Uterus (tissue), 4 donors: ENCODE results near the gene SLC66A1. TPM values are rescaled to one million over a fixed set of nuclear protein-coding genes. Genes with fewer than 3 reads are reported as not detected.

Source experiments
- DNase-seq, 2 donors: peaks; one replicate each; pipeline ENCODE4 v3.0.0-alpha.2; 2019 to 2020
- H3K27ac ChIP-seq, 2 donors: fragments of 200-600 bp; sonication (generic); 1 replicate in 1 of 2; 2 replicates in 1 of 2; pipeline ENCODE4 v1.5.1; 2016 to 2018
- H3K27me3 ChIP-seq, 2 donors: fragments of 200-600 bp; sonication (generic); one replicate each; pipeline ENCODE4 v1.5.1; 2018 to 2019; ENCODE audit warnings: control low read depth in 1 of 2
- H3K36me3 ChIP-seq, 2 donors: fragments of 200-600 bp; sonication (generic); one replicate each; pipeline ENCODE4 v1.5.1; 2019; ENCODE audit warnings: control low read depth in 1 of 2
- H3K4me1 ChIP-seq, 2 donors: fragments of 200-600 bp; sonication (generic); one replicate each; pipeline ENCODE4 v1.5.1; 2018 to 2019; ENCODE audit warnings: control low read depth in 1 of 2
- H3K4me3 ChIP-seq, 2 donors: fragments of 200-600 bp; sonication (generic); 1 replicate in 1 of 2; 2 replicates in 1 of 2; pipeline ENCODE4 v1.5.1; 2018 to 2019; ENCODE audit warnings: mild to moderate bottlenecking in 1 of 2
- H3K9me3 ChIP-seq, 2 donors: fragments of 200-600 bp; sonication (generic); one replicate each; pipeline ENCODE4 v1.5.1; 2019; ENCODE audit warnings: control low read depth in 1 of 2
- POLR2A ChIP-seq, 2 donors: fragments of 450-650 bp; IDR thresholded peaks; one replicate each; pipeline ENCODE4 v1.6.1; 2016; ENCODE audit warnings: antibody characterized with exemption in 2 of 2, mild to moderate bottlenecking in 1 of 2, moderate library complexity in 1 of 2
- intact Hi-C: fragments of 100-400 bp; cut with DNase I; formaldehyde crosslinking; loops from one replicate; pipeline ENCODE4 v1.15.1; 2023; ENCODE audit warnings: low total_unique reads
- total RNA-seq, 4 donors: library from RNA; depleted of rRNA in 3 of 4; stranded (reverse); fragments of >200 nt in 3 of 4; gene quantifications; one replicate each; pipeline versions ENCODE4 v1.1.0 to v1.2.4, GENCODE V29; 2014 to 2023
- TF ChIP-seq, protein P1 (sequence below), 4 experiments: fragments of 200-600 bp in 2 of 4; fragments of 450-650 bp in 2 of 4; sonication (generic) in 2 of 4; IDR thresholded peaks; one replicate each; pipeline ENCODE4 v1.5.1; 2016 to 2019; ENCODE audit warnings: antibody characterized with exemption in 4 of 4, mild to moderate bottlenecking in 2 of 4, moderate library complexity in 1 of 4
- donor health status: DM: yes; HTN: yes; CAD: no.

The SLC66A1 gene
- total RNA-seq, 4 donors from 2014 or later = 0.88 to 18.1 (median 8.2) TPM

DNA sequence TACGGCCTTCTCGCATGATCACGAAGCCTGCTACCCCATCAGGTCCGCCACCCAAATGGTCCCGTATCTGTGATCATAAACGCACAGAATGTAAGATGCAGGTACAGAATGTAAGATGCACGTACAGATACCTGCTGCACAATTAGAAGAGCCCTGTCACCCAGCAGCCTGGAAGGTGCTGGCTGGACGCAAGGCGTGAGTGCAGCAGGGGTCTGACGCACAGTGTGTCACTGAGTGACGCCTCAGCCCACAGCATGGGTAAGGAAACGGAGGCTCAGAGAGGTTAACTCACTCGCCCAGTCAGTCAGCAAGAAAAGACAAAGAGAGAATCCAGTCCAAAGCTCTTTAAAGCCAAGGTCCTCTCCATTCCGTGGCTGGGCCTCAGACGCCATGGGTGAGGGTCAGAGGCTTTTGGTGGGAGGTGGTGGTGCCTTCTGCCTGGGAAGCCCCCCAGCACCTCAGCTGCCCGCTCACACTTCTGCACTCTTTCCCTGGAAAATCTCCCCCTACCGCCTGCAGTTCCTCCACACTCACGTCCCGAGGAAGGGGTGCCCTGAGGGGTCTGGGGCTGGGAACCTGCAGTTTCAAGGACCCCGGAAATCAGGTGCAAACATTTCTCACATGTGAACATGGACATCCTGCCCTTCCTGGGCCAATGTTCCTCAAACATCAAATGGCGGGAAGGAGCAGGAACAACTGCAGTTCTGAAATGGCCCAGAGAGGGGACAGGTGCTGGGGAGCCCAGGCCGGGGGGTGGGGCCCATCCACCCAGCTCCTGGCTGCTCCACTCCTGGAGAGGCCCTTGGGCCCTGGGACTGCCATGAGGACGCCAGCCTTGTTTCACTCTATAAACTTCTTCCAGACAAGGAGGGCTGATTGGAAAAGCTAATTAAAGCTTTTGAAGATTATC is 59.4 kb downstream of the SLC66A1 start:
- intact Hi-C loops = no loop called here
- DNase-seq = no peak
- Histone ChIP-seq H3K27ac (peak overlapping the region; percentile 81 to 84), H3K36me3 (no peaks in the 10 kb centered on the region), H3K4me1 (peaks cover 8 to 13% of the 10 kb centered on the region in 2 donors), H3K4me3 (no peak overlapping the region), H3K9me3 (no peaks in the 10 kb centered on the region), H3K27me3 (no peaks in the 10 kb centered on the region)
- TF ChIP-seq POLR2A (IDR thresholded peaks at IDR 0.05) = no peak
- TF ChIP-seq, protein P1, sequence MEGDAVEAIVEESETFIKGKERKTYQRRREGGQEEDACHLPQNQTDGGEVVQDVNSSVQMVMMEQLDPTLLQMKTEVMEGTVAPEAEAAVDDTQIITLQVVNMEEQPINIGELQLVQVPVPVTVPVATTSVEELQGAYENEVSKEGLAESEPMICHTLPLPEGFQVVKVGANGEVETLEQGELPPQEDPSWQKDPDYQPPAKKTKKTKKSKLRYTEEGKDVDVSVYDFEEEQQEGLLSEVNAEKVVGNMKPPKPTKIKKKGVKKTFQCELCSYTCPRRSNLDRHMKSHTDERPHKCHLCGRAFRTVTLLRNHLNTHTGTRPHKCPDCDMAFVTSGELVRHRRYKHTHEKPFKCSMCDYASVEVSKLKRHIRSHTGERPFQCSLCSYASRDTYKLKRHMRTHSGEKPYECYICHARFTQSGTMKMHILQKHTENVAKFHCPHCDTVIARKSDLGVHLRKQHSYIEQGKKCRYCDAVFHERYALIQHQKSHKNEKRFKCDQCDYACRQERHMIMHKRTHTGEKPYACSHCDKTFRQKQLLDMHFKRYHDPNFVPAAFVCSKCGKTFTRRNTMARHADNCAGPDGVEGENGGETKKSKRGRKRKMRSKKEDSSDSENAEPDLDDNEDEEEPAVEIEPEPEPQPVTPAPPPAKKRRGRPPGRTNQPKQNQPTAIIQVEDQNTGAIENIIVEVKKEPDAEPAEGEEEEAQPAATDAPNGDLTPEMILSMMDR (IDR thresholded peaks at IDR 0.05) = no peak

DNA sequence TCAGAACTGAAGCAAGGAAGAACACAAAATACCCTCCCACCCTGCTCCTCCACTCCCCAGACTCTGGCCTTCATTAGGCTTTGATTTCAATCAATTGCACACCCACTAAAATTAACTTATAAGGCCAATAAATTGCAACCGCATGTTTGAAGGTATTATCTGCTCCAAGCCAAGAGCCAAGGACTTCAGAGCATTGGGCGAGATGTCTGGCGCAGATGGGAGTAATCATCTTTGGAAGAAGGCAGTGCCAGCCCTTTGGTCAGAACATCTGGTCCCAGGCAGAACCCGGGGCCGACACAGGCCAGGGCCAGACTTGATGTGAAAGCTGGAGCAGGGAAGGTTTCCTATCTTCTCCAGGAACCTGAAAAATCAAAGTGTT is 60.0 kb downstream of the SLC66A1 start:
- intact Hi-C loops = no loop called here
- Histone ChIP-seq H3K36me3 (no peaks in the 10 kb centered on the region), H3K4me3 (no peak overlapping the region), H3K9me3 (no peaks in the 10 kb centered on the region), H3K27me3 (no peaks in the 10 kb centered on the region), H3K27ac (peak overlapping the region; percentile 81 to 84), H3K4me1 (peaks cover 8 to 14% of the 10 kb centered on the region in 2 donors)
- no peak for TF ChIP-seq POLR2A (IDR thresholded peaks at IDR 0.05)
- TF ChIP-seq, protein P1 (IDR thresholded peaks at IDR 0.05) = no peak
- no peak for DNase-seq

DNA sequence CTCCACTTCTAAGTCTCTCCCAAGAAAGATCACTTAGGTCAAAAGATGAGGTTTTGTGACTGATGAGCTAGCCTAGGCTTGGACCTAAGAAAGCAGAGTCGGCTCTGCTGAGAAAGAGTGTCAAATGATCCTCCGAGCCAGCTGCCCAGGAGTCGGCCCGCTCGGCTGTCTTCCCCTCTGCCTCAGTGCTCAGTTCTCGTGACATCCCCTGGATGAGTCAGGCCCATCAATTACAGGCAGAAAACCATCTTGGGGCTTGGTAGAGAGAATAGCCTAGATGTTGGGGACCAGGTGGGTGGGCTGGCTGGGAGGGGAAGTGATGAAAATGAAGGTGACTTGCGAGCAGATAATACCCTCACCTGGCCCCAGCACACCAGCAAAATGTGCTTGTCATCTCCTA is 60.5 kb downstream of the SLC66A1 start:
- H3K4me1 ChIP-seq = peaks cover 8 to 14% of the 10 kb centered on the region in 2 donors
- H3K4me3 ChIP-seq = no peak overlapping the region
- no peaks in the 10 kb centered on the region for H3K9me3 ChIP-seq
- H3K27me3 ChIP-seq = no peaks in the 10 kb centered on the region
- no peak for TF ChIP-seq POLR2A (IDR thresholded peaks at IDR 0.05)
- TF ChIP-seq, protein P1 (IDR thresholded peaks at IDR 0.05) = no peak
- intact Hi-C loops = no loop called here
- no peaks in the 10 kb centered on the region for H3K36me3 ChIP-seq
- DNase-seq = peak; percentile 58 to 67
- peak overlapping the region; percentile 81 to 84 for H3K27ac ChIP-seq

DNA sequence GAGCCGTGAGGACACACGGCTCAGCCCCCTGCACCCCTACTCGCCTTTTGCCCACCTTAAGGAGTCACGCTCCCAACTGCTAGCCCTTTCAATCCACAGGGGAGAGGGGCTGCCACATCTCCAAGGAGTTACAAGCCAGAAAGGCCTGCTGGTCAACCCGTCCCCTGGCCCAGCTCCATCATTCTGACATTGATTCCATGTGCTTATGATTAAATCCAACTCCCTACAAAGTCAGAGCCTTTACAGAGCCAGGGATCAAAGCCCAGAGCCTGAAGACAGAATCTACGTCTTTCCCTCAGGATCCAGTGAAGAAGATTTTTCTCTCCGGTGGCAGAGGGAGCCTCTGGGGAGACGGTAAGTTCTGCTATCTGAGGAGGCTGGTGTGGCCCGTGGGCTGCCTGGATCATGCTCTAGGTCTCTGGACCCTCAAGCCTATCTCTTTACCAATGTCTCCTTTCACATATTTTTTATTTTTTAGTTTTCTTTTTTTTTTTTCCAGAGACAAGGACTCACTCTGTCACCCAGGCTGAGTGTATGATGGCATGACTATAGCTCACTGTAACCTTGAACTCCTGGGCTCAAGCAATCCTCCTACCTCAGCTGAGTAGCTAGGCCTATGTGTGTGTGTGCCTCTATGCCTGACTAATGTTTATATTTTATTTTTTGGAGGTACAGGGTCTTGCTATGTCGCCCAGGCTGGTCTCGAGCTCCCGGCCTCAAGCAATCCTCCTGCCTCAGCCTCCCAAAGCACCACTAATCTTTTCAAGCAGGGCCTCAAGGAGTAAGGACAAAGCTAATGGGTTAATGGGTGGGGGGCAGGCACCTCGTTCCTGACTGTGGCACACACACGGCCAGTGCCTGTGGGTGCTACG is 61.3 kb downstream of the SLC66A1 start:
- Histone ChIP-seq H3K27ac (peak overlapping the region; percentile 81 to 84), H3K4me3 (no peak overlapping the region), H3K9me3 (no peaks in the 10 kb centered on the region), H3K36me3 (no peaks in the 10 kb centered on the region), H3K4me1 (peaks cover 8 to 14% of the 10 kb centered on the region in 2 donors), H3K27me3 (no peaks in the 10 kb centered on the region)
- TF ChIP-seq POLR2A (IDR thresholded peaks at IDR 0.05) = no peak
- TF ChIP-seq, protein P1 (IDR thresholded peaks at IDR 0.05) = no peak
- DNase-seq = peak; percentile 72 to 80
- intact Hi-C loops = no loop called here
